Adrenal gland (tissue), 12 donors: ENCODE measurements around the gene CBARP. TPM values are rescaled to one million over a fixed set of nuclear protein-coding genes. Genes with fewer than 3 reads are reported as not detected.

Source experiments
- DNase-seq, 7 donors: peaks; one replicate each; pipeline ENCODE4 v3.0.0-alpha.2; 2019 to 2020
- H3K27ac ChIP-seq, 5 donors: fragments of 200-600 bp; sonication (generic) in 4 of 5; 1 replicate in 3 of 5; 2 replicates in 2 of 5; pipeline versions ENCODE4 v1.5.1 to v1.8.0; 2016 to 2020; ENCODE audit warnings: mild to moderate bottlenecking in 1 of 5
- H3K27me3 ChIP-seq: fragments of 200-600 bp; 2 replicates; pipeline ENCODE4 v1.8.0; 2021
- H3K36me3 ChIP-seq, 2 donors: fragments of 200-600 bp; replicated peaks in 1 of 2; 1 replicate in 1 of 2; 2 replicates in 1 of 2; pipeline versions ENCODE4 v1.5.1 to v1.8.0; 2018 to 2022
- H3K4me1 ChIP-seq, 2 donors: fragments of 200-600 bp; replicated peaks in 1 of 2; 1 replicate in 1 of 2; 2 replicates in 1 of 2; pipeline versions ENCODE4 v1.5.1 to v1.8.0; 2018 to 2021
- H3K4me3 ChIP-seq, 4 donors: fragments of 200-600 bp; sonication (generic) in 3 of 4; one replicate each; pipeline ENCODE4 v1.5.1; 2016 to 2018
- H3K9me3 ChIP-seq, 3 donors: fragments of 200-600 bp; sonication (generic) in 1 of 3; replicated peaks in 1 of 3; 1 replicate in 2 of 3; 2 replicates in 1 of 3; pipeline versions ENCODE4 v1.5.1 to v1.8.0; 2016 to 2021
- POLR2A ChIP-seq, 2 donors: fragments of 450-650 bp; IDR thresholded peaks; one replicate each; pipeline ENCODE4 v1.6.1; 2017; ENCODE audit warnings: antibody characterized with exemption in 2 of 2, mild to moderate bottlenecking in 2 of 2, moderate library complexity in 1 of 2
- WGBS, 4 donors: extraction: QIAGEN DNeasy Blood & Tissue Kit in 2 of 4; methylation state at CpG; one replicate each; pipeline versions ENCODE4 v1.1.5 to v1.1.7; 2013 to 2017; 5-methylcytosine and 5-hydroxymethylcytosine counted together
- intact Hi-C, 2 donors: fragments of 100-400 bp; cut with DNase I; formaldehyde crosslinking; loops; one replicate each; pipeline versions ENCODE4 v1.14.1 to v1.15.0; 2022 to 2023
- polyA plus RNA-seq, 3 donors: library from polyadenylated mRNA; stranded (reverse); fragments of 200-250 nt in 2 of 3; fragments of 350-450 nt in 1 of 3; fragmentation: Illumina TruSeq in 1 of 3; extraction: RNeasy Lipid Tissue Mini Kit (QIAGEN cat#74804) in 1 of 3; gene quantifications; one replicate each; pipeline ENCODE4 v1.2.3, GENCODE V29; 2013 to 2014
- total RNA-seq, 9 donors: library from RNA; depleted of rRNA in 4 of 9; stranded (reverse); fragments of >200 nt in 4 of 9; fragments of 120-200 nt in 1 of 9; fragmentation: NEBNext Ultra II Directional in 1 of 9; extraction: Animal tissue kit (Norgen Biotek cat#: 25700) in 1 of 9; gene quantifications; one replicate each; pipeline versions ENCODE4 v1.1.0 to v1.2.4, GENCODE V29; 2013 to 2023
- TF ChIP-seq, protein P1 (sequence below), 6 experiments: fragments of 450-650 bp in 4 of 6; fragments of 200-600 bp in 2 of 6; sonication (generic) in 1 of 6; IDR thresholded peaks; 1 replicate in 5 of 6; 2 replicates in 1 of 6; pipeline versions ENCODE4 v1.5.1 to v1.8.0; 2016 to 2021; ENCODE audit warnings: antibody characterized with exemption in 6 of 6, mild to moderate bottlenecking in 2 of 6, moderate library complexity in 1 of 6
- donor health status: healthy with polysubstance abuse.
- donor health status: Bipolar disorder and iron deficiency.
- donor health status: DM: yes; HTN: yes; CAD: no.
- donor health status: DM: no; HTN: no; CAD: no.
- donor health status: DM: no; HTN: no; CAD: no.
- donor health status: DM: yes; HTN: yes; CAD: no.

Gene CBARP
- total and polyA plus RNA-seq, 12 donors: 0.09 to 9.3 (median 1.8) TPM; not detected in 2

- Histone ChIP-seq H3K27me3 (no peaks in the 10 kb centered on the region), H3K4me1 (peaks cover 56 to 81% of the 10 kb centered on the region in 2 donors), H3K4me3 (peak within 1 kb of the TSS; percentile 36 to 84 (median 56)), H3K9me3 (no peaks in the 10 kb centered on the region), H3K36me3 (peaks cover 0 to 36% of the 10 kb centered on the region in 2 donors), H3K27ac (peak within 1 kb of the TSS; percentile 89 to 100 (median 99))
- intact Hi-C loops: loop anchor here in 1 of 2 donors (2.0 kb wide), 1 partner anchor 24 kb away; no protein-coding TSS in a partner anchor
- DNase-seq: peak; percentile 100
- TF ChIP-seq, protein P1, sequence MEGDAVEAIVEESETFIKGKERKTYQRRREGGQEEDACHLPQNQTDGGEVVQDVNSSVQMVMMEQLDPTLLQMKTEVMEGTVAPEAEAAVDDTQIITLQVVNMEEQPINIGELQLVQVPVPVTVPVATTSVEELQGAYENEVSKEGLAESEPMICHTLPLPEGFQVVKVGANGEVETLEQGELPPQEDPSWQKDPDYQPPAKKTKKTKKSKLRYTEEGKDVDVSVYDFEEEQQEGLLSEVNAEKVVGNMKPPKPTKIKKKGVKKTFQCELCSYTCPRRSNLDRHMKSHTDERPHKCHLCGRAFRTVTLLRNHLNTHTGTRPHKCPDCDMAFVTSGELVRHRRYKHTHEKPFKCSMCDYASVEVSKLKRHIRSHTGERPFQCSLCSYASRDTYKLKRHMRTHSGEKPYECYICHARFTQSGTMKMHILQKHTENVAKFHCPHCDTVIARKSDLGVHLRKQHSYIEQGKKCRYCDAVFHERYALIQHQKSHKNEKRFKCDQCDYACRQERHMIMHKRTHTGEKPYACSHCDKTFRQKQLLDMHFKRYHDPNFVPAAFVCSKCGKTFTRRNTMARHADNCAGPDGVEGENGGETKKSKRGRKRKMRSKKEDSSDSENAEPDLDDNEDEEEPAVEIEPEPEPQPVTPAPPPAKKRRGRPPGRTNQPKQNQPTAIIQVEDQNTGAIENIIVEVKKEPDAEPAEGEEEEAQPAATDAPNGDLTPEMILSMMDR (IDR thresholded peaks at IDR 0.05): no peak
- TF ChIP-seq POLR2A (IDR thresholded peaks at IDR 0.05): peak; percentile 97 to 99
- 0 to 1% (median 0%) methylated on average over 18 to 50 of the region's 50 CpGs; no CpG with 5 or more reads in 1 of the 4 donors for WGBS, 4 donors
These were observed 31.3 kb upstream of the CBARP start, which contains the start of gene CIRBP for GRCh38 chr19:1269065-1269477. TSS of gene CIRBP (plus strand) at chr19:1269332. CDS start at chr19:1270934, 1,602 bp downstream.

GRCh38 chr19:1268226-1269064, 30.6 kb upstream of the CBARP start:
- Histone ChIP-seq H3K36me3 (peaks cover 0 to 30% of the 10 kb centered on the region in 2 donors), H3K4me3 (no peak overlapping the region), H3K4me1 (peaks cover 51 to 75% of the 10 kb centered on the region in 2 donors), H3K9me3 (no peaks in the 10 kb centered on the region), H3K27ac (peak overlapping the region; percentile 26 to 100 (median 99)), H3K27me3 (no peaks in the 10 kb centered on the region)
- TF ChIP-seq POLR2A (IDR thresholded peaks at IDR 0.05): no peak
- TF ChIP-seq, protein P1 (IDR thresholded peaks at IDR 0.05): no peak
- DNase-seq: peak in 5 of 7 donors; percentile 14 to 72 (median 46)
- intact Hi-C loops: loop anchor here in 1 of 2 donors (2.0 kb wide), 1 partner anchor 24 kb away; no protein-coding TSS in a partner anchor
- 49 to 56% (median 54%) methylated on average over 25 to 40 of the region's 40 CpGs for WGBS, 4 donors

DNA sequence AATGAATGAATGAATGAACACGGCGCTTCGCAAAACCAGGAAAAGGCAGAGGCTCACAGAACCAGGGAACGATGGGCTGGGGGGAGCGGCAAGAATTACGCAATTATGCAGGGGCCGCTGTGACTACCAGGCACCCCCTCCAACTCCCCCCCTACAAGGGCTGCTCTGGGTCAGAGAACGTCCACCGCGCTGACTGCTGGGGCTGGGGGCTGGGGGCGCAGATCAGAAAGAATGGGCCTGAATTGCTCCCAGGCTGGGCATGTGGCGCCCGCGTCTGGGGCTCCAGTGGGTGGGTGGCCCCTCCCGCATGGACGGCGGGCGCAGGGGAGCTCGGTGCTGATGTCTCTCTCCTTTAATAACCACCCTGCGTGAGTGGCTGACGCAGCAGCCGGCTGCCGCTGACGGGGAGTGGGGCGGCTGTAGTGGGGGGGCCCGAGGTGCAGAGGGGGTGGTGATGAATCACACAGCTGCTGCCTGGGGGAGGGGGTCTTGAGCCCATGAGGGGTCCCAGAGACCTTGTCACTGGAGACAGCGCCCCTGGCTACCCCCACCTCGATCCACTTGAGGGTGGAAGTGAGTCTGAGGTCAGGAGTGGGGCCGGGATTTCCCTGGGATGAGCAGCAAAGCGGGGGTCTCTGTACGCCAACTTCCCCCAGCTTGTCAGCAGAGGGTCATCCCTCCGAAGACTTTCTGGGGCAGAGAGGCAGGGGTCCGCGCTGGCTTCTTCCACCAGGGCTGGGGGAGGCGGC, 29.8 kb upstream of the CBARP start:
- Histone ChIP-seq H3K27me3 (no peaks in the 10 kb centered on the region), H3K36me3 (peaks cover 0 to 22% of the 10 kb centered on the region in 2 donors), H3K9me3 (no peaks in the 10 kb centered on the region), H3K4me1 (peaks cover 53 to 68% of the 10 kb centered on the region in 2 donors), H3K4me3 (no peak overlapping the region), H3K27ac (peak overlapping the region in 1 of 5 donors; percentile 100)
- intact Hi-C loops: loop anchor here (2.0 kb wide), 1 partner anchor 23 kb away; no protein-coding TSS in a partner anchor
- peak in 6 of 7 donors; percentile 48 to 84 (median 62) for DNase-seq
- 24 to 49% (median 40%) methylated on average over 16 to 35 of the region's 35 CpGs for WGBS, 4 donors
- no peak for TF ChIP-seq POLR2A (IDR thresholded peaks at IDR 0.05)
- TF ChIP-seq, protein P1 (IDR thresholded peaks at IDR 0.05): no peak
